Glomerular visceral epithelial cell (primary cell): Measurements from ENCODE around the gene GPR152.

Source experiments
- DNase-seq: peaks from one replicate; pipeline ENCODE4 v3.0.0-alpha.2; 2016; ENCODE audit errors: extremely low spot score

The GPR152 gene

DNA sequence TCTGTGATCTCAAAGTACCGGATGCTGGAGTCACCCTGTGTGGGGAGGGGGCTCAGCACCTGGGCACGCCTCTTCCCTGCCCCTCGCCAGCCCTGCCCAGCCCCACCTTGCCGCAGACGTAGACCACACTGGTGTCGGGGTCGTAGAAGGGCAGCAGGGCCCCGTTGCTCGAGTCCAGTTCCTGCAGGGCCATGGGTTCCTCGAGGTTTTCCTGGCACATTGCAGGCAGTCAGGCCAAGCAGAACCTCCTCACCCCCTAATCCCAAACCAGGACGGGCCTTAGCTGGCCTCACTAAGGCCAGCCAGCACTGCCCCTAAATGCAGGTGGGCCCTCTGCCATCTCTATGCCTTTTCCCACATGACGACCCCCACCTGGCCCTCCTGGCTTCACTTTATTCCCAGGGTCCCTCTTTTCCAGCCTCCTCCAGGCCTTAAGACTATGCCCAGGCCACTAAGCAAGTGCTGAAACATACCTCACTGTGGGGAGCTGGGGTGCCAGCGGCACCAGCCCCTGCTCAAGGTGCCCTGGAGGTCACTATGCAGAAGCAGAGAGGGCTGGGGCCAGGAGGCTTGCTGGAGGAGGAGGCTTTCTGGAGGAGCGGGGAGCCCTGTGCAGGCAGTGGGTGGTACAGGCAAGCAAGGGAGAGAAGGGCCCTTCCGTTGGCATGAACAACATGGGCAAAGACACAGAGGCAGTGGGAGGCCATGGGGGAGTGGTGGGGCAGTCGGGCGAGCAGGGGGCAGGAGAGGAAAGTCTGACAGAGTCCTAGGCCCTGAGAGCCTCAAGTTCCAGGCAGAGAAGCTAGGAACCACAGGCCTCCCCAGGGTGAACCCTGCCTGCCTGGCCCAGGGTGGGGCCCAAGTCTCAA, 12.1 kb downstream of the GPR152 start:
- DNase-seq, result no peak

DNA sequence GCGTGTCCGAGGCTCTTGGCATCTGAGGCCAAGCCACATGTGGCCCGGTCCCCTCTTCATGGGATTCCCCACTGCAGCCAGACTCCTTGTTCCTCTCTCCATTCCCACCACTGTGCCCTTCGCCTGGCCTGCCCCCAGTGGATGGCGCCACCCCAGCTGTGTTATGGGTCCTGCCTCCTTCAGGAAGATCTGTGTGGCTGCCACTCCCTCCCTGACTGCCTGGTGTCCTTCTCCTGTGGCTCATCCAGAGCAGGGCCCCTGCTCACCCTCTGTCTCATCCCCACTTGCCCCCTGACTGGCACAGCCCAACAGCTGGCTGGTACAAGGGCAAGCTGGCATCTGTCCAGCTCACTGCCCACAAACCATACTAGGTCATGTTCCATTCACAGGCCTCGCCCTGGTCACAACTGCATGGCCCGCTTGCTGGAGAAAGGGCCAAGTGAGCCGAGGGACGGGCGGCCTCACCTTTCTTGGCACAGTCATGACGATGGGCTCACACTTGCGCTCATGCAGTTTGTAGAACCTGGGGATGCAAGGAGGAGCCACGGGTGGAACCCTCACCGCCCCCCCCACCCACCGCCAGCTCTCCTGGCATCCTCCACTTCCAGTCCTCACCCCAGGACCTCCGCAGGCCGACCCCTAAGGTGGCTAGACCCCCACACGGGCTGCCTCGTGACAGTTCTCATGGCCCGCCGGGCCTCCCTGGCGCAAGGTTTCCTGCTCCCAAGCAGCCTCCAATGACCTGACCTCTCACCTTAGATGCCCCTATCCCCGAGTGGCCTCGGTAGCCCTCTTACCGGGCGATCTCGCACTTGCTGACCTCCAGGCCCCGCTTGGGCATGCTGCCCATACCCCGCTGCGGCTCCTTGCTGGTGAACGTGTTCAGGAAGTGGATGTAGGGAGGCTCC, 13.0 kb downstream of the GPR152 start:
- DNase-seq, result peak; percentile 56

DNA sequence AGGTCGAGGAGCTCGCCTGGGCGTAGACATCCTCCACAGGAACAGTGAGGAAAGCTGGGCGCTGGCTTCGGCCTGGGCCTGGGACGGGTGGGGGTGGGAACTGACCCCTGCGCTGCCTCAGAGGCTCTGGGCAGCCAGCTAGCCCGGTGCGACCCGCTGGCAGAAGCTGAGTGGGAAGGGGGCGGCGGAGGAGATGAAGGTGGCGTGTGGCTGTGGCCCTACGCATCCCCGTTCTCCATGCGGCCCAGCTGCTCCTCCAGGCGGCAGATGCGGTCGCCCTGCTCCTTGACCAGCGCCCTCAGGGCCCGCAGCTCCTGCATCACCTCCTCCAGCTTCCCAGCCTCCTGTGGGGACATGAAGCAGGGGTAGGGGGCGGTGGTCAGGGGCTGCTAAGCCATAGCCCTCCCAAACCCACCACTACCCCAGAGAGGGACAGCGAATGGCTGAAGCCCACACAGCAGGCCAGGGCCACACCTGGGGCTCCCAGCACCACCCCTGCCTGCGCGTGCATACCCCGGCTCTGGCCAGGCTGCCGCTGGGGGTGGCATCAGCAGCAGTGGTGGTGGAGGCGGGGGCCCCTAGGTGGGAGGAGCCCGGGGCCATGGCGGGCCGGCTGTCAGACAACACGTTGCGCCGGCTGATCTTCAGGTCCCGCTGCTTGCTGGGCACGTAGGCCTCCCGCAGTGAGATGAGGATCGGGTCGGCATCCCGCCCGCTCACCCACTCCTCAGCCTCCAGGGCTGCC, 14.2 kb downstream of the GPR152 start:
- no peak for DNase-seq

DNA sequence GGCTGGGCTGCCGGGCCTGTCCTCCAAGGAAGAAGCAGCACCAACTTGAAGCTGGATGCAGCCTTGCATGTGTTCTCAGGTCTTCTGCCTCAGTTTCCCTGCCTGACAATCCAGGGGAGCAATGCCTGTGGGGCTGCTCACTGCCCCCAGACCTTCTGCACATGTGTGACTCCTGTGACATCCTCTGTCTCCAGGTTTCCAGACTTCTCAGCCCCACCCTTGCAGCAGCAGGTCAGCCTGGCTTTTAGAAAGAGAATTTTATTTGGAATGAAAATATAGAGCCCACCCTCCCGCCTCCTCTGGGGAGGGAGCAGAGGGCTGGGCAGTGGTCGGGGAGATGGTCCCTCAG, 14.7 kb downstream of the GPR152 start:
- no peak for DNase-seq

DNA sequence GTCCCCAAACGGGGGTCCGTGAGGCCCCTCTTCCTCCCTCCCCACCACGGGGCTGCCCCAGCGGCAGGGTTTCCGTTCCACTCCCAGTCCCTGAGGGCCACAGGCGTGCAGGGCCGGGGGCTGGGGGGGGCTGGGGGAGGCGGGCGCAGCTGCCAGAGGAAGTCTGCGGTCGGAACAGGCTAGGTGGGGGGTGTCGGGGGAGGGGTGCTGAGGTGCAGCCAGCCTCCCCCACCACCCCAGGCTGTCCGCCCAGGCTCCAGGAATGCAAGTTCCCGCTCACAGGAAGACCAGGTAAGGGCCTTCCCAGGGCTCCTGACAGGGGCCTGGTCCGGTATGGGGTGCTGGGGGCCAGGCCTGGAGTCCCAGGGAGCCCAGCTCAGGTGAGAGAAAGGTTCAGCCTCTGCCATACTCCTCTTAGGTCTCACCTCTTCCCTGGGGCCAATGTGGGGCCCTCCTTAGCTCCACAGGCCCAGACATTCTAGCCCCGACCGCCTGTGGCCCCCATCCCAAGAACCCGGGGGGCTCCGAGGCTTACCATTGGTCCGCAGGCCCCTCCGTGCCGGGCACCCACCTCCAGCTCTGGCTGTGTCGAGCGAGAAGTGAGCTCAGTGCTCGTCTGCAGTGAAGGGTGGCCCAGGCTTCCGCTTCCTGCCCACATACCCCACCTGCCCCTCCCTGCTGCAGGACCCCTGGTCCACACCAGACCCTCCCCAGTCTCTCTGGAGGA, 15.3 kb downstream of the GPR152 start, which contains the start of gene PTPRCAP:
TSS of gene PTPRCAP (minus strand) at position 601 of the 727 bp plus-strand sequence. CDS start at position 538, 63 bp downstream.
- no peak for DNase-seq

DNA sequence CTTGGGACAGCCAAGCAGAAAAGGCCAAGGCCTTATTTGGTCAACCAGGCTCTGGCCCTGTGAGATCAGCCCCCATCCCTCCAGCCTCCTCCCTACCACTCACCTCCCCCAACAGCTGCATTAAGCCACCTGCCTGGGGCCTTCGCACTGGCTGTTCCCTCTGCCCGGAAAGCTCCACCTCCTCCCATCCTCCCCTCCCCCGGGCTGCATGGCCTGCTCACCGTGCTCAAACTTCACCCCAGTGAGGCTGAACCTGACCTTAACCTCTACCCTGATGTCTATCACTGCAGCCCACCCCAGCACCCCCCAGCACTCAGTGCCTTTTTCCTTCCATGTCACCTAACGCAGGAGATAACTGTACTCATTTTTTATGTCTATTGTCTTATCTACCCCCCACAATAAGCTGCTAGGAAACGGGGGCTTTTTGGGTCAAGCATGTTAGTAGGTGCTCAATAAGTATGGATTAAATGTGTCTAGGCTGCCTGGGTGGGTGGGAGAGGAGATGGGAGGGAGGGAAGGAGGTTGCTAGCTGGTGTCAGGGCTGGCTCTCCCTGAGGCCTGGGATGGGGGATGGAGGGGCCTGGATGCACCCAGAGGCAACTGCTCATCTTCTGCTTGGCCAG, 16.0 kb downstream of the GPR152 start:
- DNase-seq, result no peak

DNA sequence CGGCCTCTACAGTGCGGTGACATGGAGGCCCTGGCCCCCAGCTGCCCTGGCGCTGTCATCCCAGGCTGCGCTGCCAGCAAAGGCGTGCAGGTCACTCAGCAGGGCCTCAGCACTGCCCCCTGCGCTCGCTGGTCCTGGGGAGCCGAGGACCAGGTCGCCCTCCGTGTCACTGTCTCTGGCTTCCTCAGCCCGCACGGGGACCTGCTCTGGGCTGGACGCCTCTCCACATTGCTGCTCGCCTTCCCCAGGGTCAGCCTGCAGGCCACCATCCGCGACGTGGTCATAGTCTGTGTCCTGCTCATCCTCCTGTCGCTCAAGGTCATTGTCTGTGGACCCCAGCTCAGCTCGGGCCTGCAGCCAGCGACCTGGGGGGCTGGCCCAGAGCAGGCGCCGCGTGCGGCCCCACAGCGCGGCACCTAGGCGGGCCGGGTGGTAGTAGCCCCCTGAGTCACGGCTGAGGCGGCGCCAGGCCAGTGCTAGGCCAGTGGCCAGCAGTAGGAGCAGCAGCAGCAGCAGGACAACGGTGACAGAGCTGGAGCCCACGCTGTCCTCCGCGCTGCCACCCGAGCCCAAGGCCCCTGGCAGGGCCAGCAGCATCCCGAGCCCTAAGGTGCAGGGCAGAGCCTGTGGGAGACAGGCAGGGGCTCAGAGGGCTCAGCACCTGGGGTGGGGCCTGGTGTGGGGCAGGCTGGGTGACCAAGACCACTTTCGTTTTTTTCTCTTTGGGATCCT, 16.6 kb downstream of the GPR152 start:
- DNase-seq, result no peak

DNA sequence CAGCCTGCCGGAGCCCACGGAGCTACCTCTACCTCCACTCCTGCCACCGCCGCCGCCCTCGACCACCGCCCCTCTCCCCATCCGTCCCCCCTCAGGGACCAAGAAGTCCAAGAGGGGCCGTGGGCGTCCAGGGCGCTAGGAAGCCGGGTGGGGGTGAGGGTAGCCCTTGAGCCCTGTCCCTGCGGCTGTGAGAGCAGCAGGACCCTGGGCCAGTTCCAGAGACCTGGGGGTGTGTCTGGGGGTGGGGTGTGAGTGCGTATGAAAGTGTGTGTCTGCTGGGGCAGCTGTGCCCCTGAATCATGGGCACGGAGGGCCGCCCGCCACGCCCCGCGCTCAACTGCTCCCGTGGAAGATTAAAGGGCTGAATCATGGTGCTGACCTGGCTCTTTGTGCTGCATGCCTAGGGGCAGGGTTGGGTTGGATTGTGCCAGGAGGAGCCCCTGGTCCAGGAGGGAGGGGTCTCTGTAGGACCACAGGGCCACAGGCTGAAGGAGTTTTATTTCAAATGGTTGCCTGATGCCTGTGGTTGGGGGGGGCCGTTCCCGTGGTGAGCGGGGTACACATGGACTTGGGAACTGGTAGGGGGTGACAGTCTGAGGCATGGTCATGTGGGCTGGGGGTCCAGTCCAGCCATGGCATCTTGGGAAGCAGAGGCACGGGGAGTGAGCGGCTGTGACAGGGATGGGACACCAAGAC, 17.4 kb downstream of the GPR152 start:
- DNase-seq, result no peak

DNA sequence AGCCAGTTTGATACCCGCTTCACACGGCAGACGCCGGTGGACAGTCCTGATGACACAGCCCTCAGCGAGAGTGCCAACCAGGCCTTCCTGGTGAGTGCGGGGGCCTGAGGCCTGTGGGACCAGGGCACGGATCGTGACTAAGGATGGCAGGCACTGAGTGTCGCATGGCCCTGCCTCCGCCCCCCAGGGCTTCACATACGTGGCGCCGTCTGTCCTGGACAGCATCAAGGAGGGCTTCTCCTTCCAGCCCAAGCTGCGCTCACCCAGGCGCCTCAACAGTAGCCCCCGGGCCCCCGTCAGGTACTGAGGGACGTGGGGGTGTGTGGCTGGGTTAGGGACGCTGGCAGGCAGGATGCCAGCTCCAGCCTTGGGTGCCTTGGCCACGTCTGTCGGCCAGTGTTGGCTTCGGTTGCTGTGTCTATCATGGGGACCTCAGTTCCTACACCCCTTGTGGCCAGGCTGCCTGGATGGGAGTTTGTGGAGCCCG, 18.1 kb downstream of the GPR152 start:
- DNase-seq, result no peak

DNA sequence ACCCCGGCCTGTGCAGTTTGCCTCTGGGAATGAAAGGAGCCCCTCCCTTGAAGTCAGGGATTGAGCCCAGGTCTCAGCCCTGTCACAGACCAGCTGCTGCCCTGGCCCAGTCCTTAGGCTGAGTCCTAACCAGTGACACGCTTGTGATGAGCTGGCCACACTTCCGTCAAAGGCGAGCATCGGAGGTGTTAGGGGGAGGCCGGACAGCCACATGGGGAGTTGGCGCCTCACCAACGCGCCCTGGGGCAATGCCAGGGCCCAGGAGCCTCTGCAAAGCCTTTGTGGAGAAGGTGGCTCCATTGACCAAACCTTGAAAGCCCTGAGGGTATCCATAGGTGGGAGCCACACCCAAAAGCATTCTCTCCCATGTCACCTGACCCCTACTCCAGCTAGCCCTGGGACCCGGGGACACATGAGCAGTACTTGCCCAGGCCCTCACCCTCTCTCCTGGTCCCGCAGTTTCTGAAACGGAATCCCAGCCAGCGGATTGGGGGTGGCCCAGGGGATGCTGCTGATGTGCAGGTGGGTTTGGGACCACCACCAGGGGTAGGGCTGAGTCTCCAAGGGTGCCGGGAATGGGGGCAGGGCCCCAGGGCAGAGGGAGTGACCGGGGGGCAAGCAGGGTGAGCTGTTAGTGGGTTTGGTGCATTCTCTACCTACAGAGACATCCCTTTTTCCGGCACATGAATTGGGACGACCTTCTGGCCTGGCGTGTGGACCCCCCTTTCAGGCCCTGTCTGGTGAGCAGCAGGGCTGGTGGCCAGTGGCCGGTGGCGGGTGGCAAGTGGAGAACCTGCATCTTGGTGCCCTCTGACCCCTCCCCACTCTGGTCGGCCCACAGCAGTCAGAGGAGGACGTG, 18.8 kb downstream of the GPR152 start:
- DNase-seq, result no peak

DNA sequence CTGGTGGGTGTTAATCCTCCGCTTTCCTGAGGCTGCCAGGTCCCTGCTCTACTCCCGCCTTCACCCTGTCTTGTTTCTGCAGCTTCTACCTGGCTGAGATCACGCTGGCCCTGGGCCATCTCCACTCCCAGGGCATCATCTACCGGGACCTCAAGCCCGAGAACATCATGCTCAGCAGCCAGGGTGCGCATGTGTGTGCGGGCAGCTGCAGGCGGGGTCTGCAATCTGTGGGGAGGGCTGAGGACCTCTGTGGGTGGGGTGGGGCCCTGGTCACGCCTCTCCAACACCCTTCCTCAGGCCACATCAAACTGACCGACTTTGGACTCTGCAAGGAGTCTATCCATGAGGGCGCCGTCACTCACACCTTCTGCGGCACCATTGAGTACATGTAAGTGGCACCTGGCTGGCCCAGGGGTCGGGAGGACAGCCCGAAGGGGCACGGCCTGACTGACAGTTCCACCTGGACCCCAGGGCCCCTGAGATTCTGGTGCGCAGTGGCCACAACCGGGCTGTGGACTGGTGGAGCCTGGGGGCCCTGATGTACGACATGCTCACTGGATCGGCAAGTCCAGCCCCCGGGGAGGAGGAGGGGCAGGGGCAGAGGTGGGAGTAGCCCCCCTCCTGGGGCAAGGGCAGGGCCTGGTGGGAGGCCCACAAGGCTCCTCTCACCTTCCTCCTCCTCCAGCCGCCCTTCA, 19.7 kb downstream of the GPR152 start:
- DNase-seq, result no peak

DNA sequence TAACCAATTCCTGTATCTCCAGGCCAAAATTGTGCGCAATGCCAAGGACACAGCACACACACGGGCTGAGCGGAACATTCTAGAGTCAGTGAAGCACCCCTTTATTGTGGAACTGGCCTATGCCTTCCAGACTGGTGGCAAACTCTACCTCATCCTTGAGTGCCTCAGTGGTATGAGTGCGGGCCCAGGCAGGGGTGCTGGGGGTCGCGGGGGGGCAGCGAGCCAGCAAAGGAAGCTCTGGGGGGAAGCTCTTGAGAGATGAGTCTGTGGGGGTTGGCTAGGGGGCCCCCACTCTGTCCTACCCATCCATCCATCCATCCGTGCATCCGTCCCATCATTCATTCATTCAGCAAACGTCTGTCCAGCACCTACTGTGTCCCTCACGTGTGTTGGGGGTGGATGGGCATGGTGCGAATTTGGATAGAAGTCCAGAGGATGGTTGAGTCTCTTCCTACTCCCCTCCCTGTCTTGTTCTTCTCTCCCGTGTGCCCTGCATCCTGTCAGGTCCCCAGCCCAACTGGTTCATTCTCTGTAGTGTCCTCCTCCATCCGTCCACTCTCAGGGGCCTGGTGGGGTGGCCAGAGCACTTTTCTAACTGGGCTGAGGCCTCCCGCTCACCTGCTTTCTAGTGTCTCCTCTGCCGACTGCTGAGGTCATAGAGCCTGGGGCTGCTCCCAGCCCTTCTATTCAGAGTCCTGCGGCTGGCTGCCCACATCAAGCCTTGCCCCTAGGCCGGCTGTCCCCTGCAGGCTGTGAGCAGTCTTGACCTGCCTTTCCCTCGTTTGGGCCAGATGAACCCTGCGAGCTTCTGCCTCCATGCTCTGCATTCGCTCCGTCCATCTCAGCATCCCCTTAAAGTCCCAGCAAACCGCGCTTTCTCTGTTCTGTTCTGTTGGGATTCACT, 20.9 kb downstream of the GPR152 start:
- DNase-seq, result no peak

DNA sequence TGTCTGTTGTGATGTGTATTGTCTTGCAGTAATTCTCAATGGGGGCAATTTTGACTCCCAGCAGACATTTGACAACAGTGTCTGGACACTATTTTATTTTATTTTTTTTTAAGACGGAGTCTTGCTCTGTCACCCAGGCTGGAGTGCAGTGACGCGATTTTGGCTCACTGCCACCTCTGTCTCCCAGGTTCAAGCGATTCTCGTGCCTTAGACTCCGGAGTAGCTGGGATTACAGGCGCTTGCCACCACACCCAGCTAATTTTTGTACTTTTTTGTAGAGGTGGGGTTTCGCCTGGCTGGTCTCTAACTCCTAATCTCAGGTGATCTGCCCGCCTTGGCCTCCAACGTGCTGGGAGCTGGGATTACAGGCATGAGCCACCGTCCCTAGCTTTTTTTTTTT, 22.8 kb downstream of the GPR152 start:
- DNase-seq, result no peak

DNA sequence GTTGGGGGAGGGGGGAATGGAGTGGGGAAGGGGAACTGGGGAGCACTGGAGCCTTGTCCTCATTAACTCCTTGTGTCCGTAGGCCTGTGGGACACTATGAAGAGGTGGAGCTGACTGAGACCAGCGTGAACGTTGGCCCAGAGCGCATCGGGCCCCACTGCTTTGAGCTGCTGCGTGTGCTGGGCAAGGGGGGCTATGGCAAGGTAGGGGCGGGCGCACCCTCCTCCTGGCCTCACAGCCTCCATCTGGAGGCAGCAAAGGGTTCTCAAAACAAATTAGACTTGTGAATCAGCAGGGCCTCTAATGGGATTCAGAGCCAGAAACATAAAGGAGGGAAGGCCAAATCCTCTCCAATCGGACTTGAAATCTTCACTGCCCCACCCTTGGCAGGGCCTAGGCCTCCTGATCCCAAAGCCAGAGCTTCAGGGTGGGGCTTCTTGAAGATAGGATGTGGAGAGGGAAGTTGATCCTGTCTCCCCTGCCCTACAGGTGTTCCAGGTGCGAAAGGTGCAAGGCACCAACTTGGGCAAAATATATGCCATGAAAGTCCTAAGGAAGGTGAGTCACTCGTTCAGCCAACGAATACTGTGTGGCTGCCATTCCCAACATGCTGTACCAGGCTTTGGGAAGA, 23.4 kb downstream of the GPR152 start:
- DNase-seq, result no peak

DNA sequence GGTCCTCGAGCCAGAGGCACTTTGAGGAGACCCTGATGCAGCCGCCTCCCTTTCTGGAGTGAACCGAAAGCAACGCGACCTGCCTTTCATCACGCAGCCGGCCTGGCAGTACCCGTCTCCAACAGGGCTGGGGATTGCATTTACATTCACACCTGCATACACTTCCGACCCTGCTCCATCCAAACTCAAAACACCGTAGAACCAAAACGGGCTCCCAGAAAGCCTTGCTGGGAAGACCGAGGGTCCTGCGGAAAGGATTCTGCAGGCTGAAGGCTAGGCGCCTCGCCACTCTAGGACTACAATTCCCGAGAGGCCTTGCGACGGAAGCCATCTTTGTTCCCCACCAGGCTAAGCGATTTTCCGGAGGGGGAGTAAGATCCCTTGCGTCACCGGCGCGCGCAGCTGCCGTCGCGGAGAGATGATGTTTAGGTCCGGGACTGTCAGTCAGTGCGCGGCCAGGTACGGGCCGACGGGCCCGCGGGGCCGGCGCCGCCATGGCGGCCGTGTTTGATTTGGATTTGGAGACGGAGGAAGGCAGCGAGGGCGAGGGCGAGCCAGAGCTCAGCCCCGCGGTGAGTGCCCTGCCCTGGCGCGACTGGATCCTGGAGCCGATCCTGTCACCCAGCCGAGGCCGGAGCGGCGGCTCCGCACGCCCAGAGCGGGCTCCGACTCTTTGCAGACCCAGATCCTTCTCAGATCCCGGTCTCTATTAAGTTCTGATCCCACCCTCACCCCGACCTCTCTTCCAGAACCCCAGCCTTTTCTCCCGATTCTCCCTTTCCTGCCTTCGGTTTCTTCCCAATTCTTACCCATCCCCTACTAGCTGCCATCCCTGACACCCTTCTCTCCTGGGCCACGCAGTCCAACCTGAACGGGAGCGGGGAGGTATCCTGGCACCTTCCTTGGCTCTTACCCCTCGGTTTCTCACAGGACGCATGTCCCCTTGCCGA, 24.2 kb downstream of the GPR152 start, which contains the start of gene RPS6KB2:
TSS of gene RPS6KB2 (plus strand) at position 443 of the 950 bp plus-strand sequence. CDS start at position 495, 52 bp downstream.
- peak; percentile 94 for DNase-seq
